ENCODE data around the gene CYP46A1. TPM values are rescaled to one million over a fixed set of nuclear protein-coding genes. Genes with fewer than 3 reads are reported as not detected.
A peak's percentile ranks its signal among the peaks of the same experiment; 100 is the strongest.

CYP46A1 gene
- total RNA-seq, 1 experiment from 2014 or later, result 0.59 TPM

DNA sequence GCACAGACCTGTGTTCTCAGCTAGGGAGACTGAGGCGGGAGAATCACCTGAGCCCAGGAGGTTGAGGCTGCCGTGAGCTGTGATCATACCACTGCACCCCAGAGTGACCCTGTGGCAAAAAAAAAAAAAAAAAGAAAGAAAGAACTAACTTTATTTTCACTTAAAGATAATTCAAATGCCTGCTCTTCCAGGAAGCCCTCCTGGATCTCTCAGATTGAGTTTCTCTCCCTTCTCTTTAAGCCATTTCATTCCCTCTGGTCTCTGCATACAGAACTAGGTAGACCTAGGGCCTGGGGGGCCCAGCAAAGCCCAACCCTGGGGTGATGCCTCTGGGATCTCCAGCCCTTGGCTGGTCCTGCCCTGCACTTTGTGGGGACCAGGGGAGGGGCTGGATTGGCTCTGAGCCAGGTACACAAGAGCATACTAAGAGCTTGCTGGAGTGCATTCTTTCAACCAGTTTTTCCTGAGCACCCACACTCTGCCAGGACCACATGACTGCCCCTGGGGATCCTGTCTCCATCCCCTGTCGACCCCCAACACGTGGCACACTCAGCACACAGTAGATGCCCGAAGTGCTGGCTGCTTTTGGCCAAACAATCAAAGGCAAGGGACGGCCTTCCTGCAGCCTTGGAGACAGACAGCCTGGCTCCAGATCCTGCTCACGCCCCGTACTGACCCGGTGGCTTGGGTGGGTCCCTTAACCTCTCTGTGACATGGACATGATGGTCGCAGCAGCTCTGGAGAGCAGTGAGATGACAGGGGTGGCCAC is 52.7 kb downstream of the CYP46A1 start:
- Histone ChIP-seq H3T11ph (ENCODE audit: low read length) (no peak overlapping the region), H3K23me2 (ENCODE audit: insufficient read length, low read depth, low read length, poor library complexity, severe bottlenecking) (no peaks in the 10 kb centered on the region), H3K9me3 (ENCODE audit: control insufficient read depth, low read depth, low read length) (no peaks in the 10 kb centered on the region), H3K79me2 (ENCODE audit: insufficient read depth, low read length) (no peaks in the 10 kb centered on the region), H4K91ac (ENCODE audit: insufficient read length, low read depth, low read length) (no peak overlapping the region), H2BK5ac (ENCODE audit: insufficient read length, low read length) (no peak overlapping the region), H3K27me3 (ENCODE audit: insufficient read depth, low read length) (no peaks in the 10 kb centered on the region), H4K8ac (replicated peaks; ENCODE audit: insufficient read length, low read depth, low read length) (no peak overlapping the region), H2AFZ (ENCODE audit: low read length) (no peak overlapping the region), H4K5ac (ENCODE audit: insufficient read length, low read depth, low read length) (no peak overlapping the region), H3K9ac (ENCODE audit: extremely low read depth, insufficient read length, low read length) (no peak overlapping the region), H2BK120ac (ENCODE audit: low read depth, low read length, poor library complexity, severe bottlenecking) (no peak overlapping the region), H3K4ac (ENCODE audit: low read depth, low read length) (no peak overlapping the region), H3K4me1 (ENCODE audit: insufficient read depth, low read length) (no peaks in the 10 kb centered on the region), H3K56ac (ENCODE audit: insufficient read length, low read depth, low read length) (no peak overlapping the region), H2BK15ac (ENCODE audit: low read depth, low read length) (no peak overlapping the region), H3K18ac (ENCODE audit: insufficient read length, low read depth, low read length) (no peak overlapping the region), H3K27ac (ENCODE audit: insufficient read length, low read depth, low read length) (no peak overlapping the region), H3K79me1 (ENCODE audit: insufficient read depth, low read depth, low read length, poor library complexity, severe bottlenecking) (no peaks in the 10 kb centered on the region), H4K20me1 (ENCODE audit: control insufficient read depth, insufficient read depth, insufficient read length) (no peaks in the 10 kb centered on the region), H3K4me2 (ENCODE audit: insufficient read depth, insufficient read length, low read length) (no peak overlapping the region), H3K14ac (ENCODE audit: insufficient read depth, low read length) (no peak overlapping the region), H2AK5ac (ENCODE audit: insufficient read length, low read length) (no peak overlapping the region), H3K23ac (ENCODE audit: insufficient read length, low read depth, low read length) (no peak overlapping the region), H2BK12ac (ENCODE audit: insufficient read length, low read depth, low read length) (no peak overlapping the region), H2BK20ac (ENCODE audit: low read depth, low read length, poor library complexity, severe bottlenecking) (no peak overlapping the region)
- H3K27ac Mint-ChIP-seq, result peak overlapping the region in 1 of 3 experiments; percentile 28; a peak in 1 of 7 replicates
- DNase-seq, result no peak
- no peak overlapping the region for H3K4me3 Mint-ChIP-seq
- no peaks in the 10 kb centered on the region for H3K36me3 Mint-ChIP-seq (ENCODE audit: insufficient read depth in 1 of 3, low read depth in 3 of 3)
- no CpG with 5 or more reads among the region's 10 CpGs for WGBS (ENCODE audit: extremely low coverage, insufficient read length, low lambda C conversion rate)
- TF ChIP-seq, protein P1, sequence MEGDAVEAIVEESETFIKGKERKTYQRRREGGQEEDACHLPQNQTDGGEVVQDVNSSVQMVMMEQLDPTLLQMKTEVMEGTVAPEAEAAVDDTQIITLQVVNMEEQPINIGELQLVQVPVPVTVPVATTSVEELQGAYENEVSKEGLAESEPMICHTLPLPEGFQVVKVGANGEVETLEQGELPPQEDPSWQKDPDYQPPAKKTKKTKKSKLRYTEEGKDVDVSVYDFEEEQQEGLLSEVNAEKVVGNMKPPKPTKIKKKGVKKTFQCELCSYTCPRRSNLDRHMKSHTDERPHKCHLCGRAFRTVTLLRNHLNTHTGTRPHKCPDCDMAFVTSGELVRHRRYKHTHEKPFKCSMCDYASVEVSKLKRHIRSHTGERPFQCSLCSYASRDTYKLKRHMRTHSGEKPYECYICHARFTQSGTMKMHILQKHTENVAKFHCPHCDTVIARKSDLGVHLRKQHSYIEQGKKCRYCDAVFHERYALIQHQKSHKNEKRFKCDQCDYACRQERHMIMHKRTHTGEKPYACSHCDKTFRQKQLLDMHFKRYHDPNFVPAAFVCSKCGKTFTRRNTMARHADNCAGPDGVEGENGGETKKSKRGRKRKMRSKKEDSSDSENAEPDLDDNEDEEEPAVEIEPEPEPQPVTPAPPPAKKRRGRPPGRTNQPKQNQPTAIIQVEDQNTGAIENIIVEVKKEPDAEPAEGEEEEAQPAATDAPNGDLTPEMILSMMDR (conservative IDR thresholded peaks at IDR 0.05), result no peak
- peaks cover 3% of the 10 kb centered on the region; the same call in 1 of the 2 replicates for H3K27me3 Mint-ChIP-seq (ENCODE audit: low read depth)
- no peaks in the 10 kb centered on the region; a peak in 1 of 5 replicates for H3K9me3 Mint-ChIP-seq
- peaks cover 2 to 16% of the 10 kb centered on the region in 2 experiments; a peak in 2 of 4 replicates for H3K4me1 Mint-ChIP-seq

Data from H9 (cell line).